Measurements from ENCODE around the gene TDRD12. TPM values are rescaled to one million over a fixed set of nuclear protein-coding genes. Genes with fewer than 3 reads are reported as not detected.

Gene TDRD12
- total RNA-seq, 1 experiment from 2014 or later: 1.3 TPM

DNA sequence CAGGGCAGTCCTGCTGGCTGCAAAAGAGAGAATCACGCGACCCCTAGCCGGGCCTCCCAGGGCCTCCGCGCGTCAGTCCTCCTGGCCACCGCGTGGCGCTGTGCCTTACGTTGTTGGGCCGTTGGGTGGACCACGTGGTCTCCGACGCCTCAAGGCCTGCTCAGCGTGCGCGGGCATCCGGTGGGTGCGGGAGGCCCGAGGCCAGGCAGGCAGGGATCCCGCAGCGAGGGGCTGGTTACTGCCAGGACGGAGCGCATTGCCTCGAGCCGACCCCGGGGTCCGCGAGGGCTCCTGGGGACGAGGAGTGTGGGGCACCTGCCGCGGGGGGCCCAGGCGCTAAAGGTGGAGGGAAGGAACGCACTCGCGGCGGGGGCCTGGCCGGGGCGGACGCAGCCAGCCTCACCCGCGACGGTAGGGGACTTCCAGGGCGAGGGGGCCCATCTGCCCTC, at the start of gene TDRD12 (continued):
- TF ChIP-seq, protein P1, sequence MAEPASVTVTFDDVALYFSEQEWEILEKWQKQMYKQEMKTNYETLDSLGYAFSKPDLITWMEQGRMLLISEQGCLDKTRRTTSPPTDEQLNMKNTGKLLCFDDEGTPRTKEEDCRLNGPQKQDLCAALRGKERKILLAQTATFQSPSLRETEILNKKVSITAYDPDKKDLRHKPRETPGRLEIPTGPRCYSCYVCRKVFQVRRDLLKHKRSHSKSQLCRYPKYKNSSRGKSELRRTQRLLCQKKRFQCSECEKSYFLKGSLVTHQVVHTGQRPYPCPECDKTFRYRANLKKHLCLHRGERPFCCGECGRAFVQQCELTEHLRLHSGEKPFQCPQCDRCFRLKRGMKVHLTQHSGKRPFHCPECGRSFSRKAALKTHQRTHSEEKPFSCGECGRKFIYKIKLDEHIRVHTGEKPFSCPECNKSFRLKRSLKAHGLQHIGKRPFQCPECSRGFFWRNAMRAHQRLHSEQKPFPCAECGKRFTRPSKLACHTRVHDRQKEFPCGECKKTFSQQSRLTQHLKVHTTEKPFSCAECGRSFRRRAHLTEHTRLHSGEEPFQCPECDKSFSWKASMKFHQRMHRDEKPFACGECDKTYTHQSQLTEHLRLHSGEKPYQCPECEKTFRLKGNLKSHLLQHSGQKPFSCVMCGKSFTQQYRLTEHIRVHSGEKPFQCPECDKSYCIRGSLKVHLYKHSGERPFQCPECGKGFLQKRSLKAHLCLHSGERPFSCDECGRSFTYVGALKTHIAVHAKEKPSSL (CRISPR knock-in tag; conservative IDR thresholded peaks at IDR 0.05): no peak
- peak; percentile 38; the same call in 1 of the 2 replicates for TF ChIP-seq TCF7 (CRISPR knock-in tag; IDR thresholded peaks at IDR 0.05; ENCODE audit: low read depth)
- TF ChIP-seq, protein P2, sequence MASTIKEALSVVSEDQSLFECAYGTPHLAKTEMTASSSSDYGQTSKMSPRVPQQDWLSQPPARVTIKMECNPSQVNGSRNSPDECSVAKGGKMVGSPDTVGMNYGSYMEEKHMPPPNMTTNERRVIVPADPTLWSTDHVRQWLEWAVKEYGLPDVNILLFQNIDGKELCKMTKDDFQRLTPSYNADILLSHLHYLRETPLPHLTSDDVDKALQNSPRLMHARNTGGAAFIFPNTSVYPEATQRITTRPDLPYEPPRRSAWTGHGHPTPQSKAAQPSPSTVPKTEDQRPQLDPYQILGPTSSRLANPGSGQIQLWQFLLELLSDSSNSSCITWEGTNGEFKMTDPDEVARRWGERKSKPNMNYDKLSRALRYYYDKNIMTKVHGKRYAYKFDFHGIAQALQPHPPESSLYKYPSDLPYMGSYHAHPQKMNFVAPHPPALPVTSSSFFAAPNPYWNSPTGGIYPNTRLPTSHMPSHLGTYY (CRISPR knock-in tag; IDR thresholded peaks at IDR 0.05): no peak
- TF ChIP-seq ATF1 (CRISPR knock-in tag; IDR thresholded peaks at IDR 0.05): no peak
- TF ChIP-seq, protein P3, sequence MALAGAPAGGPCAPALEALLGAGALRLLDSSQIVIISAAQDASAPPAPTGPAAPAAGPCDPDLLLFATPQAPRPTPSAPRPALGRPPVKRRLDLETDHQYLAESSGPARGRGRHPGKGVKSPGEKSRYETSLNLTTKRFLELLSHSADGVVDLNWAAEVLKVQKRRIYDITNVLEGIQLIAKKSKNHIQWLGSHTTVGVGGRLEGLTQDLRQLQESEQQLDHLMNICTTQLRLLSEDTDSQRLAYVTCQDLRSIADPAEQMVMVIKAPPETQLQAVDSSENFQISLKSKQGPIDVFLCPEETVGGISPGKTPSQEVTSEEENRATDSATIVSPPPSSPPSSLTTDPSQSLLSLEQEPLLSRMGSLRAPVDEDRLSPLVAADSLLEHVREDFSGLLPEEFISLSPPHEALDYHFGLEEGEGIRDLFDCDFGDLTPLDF (CRISPR knock-in tag; IDR thresholded peaks at IDR 0.05): no peak
- no peak for TF ChIP-seq ZNF263 (CRISPR knock-in tag; IDR thresholded peaks at IDR 0.05; ENCODE audit: low read depth)
- TF ChIP-seq GABPB1 (CRISPR knock-in tag; IDR thresholded peaks at IDR 0.05): no peak
- no peak for TF ChIP-seq CREB1 (CRISPR knock-in tag; IDR thresholded peaks at IDR 0.05)
- TF ChIP-seq, protein P4, sequence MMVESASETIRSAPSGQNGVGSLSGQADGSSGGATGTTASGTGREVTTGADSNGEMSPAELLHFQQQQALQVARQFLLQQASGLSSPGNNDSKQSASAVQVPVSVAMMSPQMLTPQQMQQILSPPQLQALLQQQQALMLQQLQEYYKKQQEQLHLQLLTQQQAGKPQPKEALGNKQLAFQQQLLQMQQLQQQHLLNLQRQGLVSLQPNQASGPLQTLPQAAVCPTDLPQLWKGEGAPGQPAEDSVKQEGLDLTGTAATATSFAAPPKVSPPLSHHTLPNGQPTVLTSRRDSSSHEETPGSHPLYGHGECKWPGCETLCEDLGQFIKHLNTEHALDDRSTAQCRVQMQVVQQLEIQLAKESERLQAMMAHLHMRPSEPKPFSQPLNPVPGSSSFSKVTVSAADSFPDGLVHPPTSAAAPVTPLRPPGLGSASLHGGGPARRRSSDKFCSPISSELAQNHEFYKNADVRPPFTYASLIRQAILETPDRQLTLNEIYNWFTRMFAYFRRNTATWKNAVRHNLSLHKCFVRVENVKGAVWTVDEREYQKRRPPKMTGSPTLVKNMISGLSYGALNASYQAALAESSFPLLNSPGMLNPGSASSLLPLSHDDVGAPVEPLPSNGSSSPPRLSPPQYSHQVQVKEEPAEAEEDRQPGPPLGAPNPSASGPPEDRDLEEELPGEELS (CRISPR knock-in tag; IDR thresholded peaks at IDR 0.05): peak; percentile 70; the same call in 1 of the 2 replicates
- TF ChIP-seq, protein P5, sequence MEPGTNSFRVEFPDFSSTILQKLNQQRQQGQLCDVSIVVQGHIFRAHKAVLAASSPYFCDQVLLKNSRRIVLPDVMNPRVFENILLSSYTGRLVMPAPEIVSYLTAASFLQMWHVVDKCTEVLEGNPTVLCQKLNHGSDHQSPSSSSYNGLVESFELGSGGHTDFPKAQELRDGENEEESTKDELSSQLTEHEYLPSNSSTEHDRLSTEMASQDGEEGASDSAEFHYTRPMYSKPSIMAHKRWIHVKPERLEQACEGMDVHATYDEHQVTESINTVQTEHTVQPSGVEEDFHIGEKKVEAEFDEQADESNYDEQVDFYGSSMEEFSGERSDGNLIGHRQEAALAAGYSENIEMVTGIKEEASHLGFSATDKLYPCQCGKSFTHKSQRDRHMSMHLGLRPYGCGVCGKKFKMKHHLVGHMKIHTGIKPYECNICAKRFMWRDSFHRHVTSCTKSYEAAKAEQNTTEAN (CRISPR knock-in tag; IDR thresholded peaks at IDR 0.05): 0 out of 2 replicates have a peak, but pooled peaks have one; percentile 43
- no peak for TF ChIP-seq ZNF671 (CRISPR knock-in tag; IDR thresholded peaks at IDR 0.05)
- no peak; the same call in 1 of the 2 replicates for TF ChIP-seq ZNF138 (CRISPR knock-in tag; conservative IDR thresholded peaks at IDR 0.05)

DNA sequence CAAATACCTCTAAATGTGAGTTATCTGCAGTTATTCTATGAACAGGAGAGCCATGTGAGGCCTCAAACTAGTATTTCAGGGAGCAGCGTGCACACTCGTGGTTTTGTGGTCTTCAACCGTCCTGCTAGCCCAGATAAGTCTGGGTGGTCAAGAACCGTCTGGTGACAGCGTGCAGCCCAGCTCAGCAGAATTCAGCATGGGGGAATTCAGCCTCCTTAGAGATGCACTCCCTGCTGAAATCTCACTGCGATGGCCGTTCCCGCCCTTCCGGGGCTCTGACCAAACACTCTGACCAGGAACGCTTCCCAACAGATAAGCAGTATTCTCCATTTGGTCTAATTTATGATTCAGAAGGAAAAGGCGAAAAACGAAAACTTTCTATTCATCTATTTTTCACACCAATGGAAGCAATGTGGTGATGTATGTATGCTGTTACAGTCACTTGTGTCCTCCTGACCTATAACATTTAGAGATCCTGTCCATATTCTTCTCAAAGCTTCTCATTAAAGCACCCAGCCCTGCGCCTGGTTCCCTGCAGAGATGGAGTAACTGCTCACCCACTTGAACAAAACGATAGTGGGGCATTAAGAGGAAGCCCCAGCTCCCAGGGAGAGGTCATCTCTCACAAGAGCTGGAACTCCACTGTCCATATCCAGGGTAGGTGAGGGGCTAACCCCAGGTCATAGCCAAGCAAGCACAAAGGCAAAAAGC, 47.5 kb upstream of the TDRD12 start:
- Mint-ChIP-seq H3K27ac (no peak overlapping the region), H3K36me3 (peaks cover 3% of the 10 kb centered on the region), H3K27me3 (ENCODE audit: low read depth) (peaks cover 20% of the 10 kb centered on the region), H3K4me1 (peaks cover 23% of the 10 kb centered on the region), H3K4me3 (no peak overlapping the region), H3K9me3 (no peaks in the 10 kb centered on the region)
- ATAC-seq (no peak), DNase-seq (ENCODE audit: low spot score) (no peak)
- CTCF ChIA-PET: interaction anchor here (1.6 kb wide), 1 partner anchor 17 kb away, joined by 5 read pairs; no protein-coding TSS in a partner anchor
- POLR2A ChIA-PET: no interaction called here
- TF ChIP-seq, protein P4 (CRISPR knock-in tag; IDR thresholded peaks at IDR 0.05): no peak
- no peak for TF ChIP-seq SOX15 (CRISPR knock-in tag; IDR thresholded peaks at IDR 0.05)
- TF ChIP-seq GTF2I (CRISPR knock-in tag; conservative IDR thresholded peaks at IDR 0.05): no peak
- TF ChIP-seq, protein P3 (CRISPR knock-in tag; IDR thresholded peaks at IDR 0.05): no peak
- TF ChIP-seq MYBL2 (CRISPR knock-in tag; IDR thresholded peaks at IDR 0.05): no peak
- TF ChIP-seq ZNF232 (CRISPR knock-in tag; IDR thresholded peaks at IDR 0.05): no peak
- TF ChIP-seq, protein P6, sequence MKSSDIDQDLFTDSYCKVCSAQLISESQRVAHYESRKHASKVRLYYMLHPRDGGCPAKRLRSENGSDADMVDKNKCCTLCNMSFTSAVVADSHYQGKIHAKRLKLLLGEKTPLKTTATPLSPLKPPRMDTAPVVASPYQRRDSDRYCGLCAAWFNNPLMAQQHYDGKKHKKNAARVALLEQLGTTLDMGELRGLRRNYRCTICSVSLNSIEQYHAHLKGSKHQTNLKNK (CRISPR knock-in tag; IDR thresholded peaks at IDR 0.05): no peak
- TF ChIP-seq, protein P7, sequence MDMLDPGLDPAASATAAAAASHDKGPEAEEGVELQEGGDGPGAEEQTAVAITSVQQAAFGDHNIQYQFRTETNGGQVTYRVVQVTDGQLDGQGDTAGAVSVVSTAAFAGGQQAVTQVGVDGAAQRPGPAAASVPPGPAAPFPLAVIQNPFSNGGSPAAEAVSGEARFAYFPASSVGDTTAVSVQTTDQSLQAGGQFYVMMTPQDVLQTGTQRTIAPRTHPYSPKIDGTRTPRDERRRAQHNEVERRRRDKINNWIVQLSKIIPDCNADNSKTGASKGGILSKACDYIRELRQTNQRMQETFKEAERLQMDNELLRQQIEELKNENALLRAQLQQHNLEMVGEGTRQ (CRISPR knock-in tag; IDR thresholded peaks at IDR 0.05): no peak
- no peak for TF ChIP-seq CREB1 (CRISPR knock-in tag; IDR thresholded peaks at IDR 0.05)
- no peak for TF ChIP-seq TEAD1 (CRISPR knock-in tag; IDR thresholded peaks at IDR 0.05)
- TF ChIP-seq GRHL2 (CRISPR knock-in tag; IDR thresholded peaks at IDR 0.05; ENCODE audit: insufficient replicate concordance, severe bottlenecking): no peak
